B cell (primary cell): ENCODE results near the gene TMEM125. TPM values are rescaled to one million over a fixed set of nuclear protein-coding genes. Genes with fewer than 3 reads are reported as not detected.

Experiments used
- ATAC-seq: fragments of 200-7000 bp; cut with Tn5 transposase; one replicate; pipeline ENCODE4 v1.10.0; 2021; ENCODE audit warnings: low read depth, mild to moderate bottlenecking, moderate number of reproducible peaks, moderate library complexity
- CTCF ChIA-PET: fragments of 350-600 bp; sonication (Branson Sonifier 250); formaldehyde crosslinking; loops from one replicate; lab custom pipeline; 2021; ENCODE audit warnings: antibody characterized with exemption, inconsistent platforms; lab: Charles Lee
- POLR2A ChIA-PET: fragments of 350-600 bp; sonication (Branson Sonifier 250); formaldehyde crosslinking; loops from one replicate; lab custom pipeline; 2021; ENCODE audit warnings: antibody characterized with exemption; lab: Charles Lee
- DNase-seq: peaks from one replicate; pipeline ENCODE4 v3.0.0; 2013
- H2AFZ ChIP-seq: 2 replicates; pipeline ENCODE4 v1.6.1; 2012; ENCODE audit warnings: mild to moderate bottlenecking, low read depth, low read length; ENCODE audit not compliant: insufficient read depth, poor library complexity, severe bottlenecking
- H3K27ac ChIP-seq, 2 donors: 1 replicate in 1 of 2; 2 replicates in 1 of 2; pipeline ENCODE4 v1.5.1; 2012 to 2013; ENCODE audit warnings: low read length in 2 of 2, mild to moderate bottlenecking in 2 of 2, moderate library complexity in 1 of 2
- H3K27me3 ChIP-seq, 4 experiments: fragments of 200-600 bp in 1 of 4; sonication (generic) in 1 of 4; replicated peaks in 1 of 4; 1 replicate in 2 of 4; 2 replicates in 2 of 4; pipeline versions ENCODE4 v1.6.1 to v1.7.0; 2013 to 2016; ENCODE audit warnings: low read length in 3 of 4, mild to moderate bottlenecking in 2 of 4, mixed read lengths in 1 of 4, moderate library complexity in 1 of 4; ENCODE audit not compliant: insufficient read depth in 4 of 4, control insufficient read depth in 3 of 4; ENCODE audit errors: control extremely low read depth in 1 of 4
- H3K36me3 ChIP-seq, 2 experiments: replicated peaks in 1 of 2; 1 replicate in 1 of 2; 2 replicates in 1 of 2; pipeline versions ENCODE4 v1.6.1 to v1.7.1; 2013; ENCODE audit warnings: low read length in 1 of 2; ENCODE audit not compliant: insufficient read depth in 2 of 2, control insufficient read depth in 1 of 2; ENCODE audit errors: control extremely low read depth in 1 of 2, extremely low read depth in 1 of 2
- H3K4me1 ChIP-seq, 2 donors: fragments of 200-600 bp in 1 of 2; sonication (generic) in 1 of 2; 1 replicate in 1 of 2; 2 replicates in 1 of 2; pipeline versions ENCODE4 v1.5.1 to v1.6.1; 2013 to 2017; ENCODE audit warnings: low read length in 2 of 2; ENCODE audit not compliant: control insufficient read depth in 2 of 2, insufficient read depth in 2 of 2
- H3K4me2 ChIP-seq: replicated peaks from 2 replicates; pipeline ENCODE3; 2012; ENCODE audit warnings: mild to moderate bottlenecking, low read depth, low read length; ENCODE audit not compliant: poor library complexity, severe bottlenecking
- H3K4me3 ChIP-seq, 5 experiments: fragments of 200-600 bp in 1 of 5; sonication (generic) in 1 of 5; 1 replicate in 3 of 5; 2 replicates in 2 of 5; pipeline versions ENCODE4 v1.5.1 to v1.7.0; 2011 to 2016; ENCODE audit warnings: low read length in 4 of 5, mild to moderate bottlenecking in 4 of 5, low read depth in 2 of 5, control low read depth in 1 of 5, moderate library complexity in 1 of 5; ENCODE audit not compliant: insufficient read depth in 1 of 5; ENCODE audit errors: control extremely low read depth in 1 of 5, extremely low read depth in 1 of 5
- H3K79me2 ChIP-seq: fragments of 200-600 bp; sonication (generic); one replicate; pipeline ENCODE4 v1.6.0; 2016; ENCODE audit warnings: low read length; ENCODE audit not compliant: control insufficient read depth, insufficient read depth
- H3K9ac ChIP-seq: fragments of 200-600 bp; sonication (generic); 2 replicates; pipeline ENCODE4 v1.6.1; 2017; ENCODE audit warnings: mild to moderate bottlenecking, low read length, moderate library complexity
- H3K9me3 ChIP-seq, 3 donors: one replicate each; pipeline versions ENCODE4 v1.6.1 to v1.7.1; 2013; ENCODE audit warnings: low read length in 2 of 3; ENCODE audit not compliant: control insufficient read depth in 2 of 3, insufficient read depth in 1 of 3; ENCODE audit errors: control extremely low read depth in 1 of 3
- H4K20me1 ChIP-seq: 2 replicates; pipeline ENCODE4 v1.6.0; 2012; ENCODE audit warnings: mild to moderate bottlenecking, low read length; ENCODE audit not compliant: insufficient read depth, control insufficient read depth, poor library complexity, severe bottlenecking
- H3K27ac Mint-ChIP-seq: one replicate; pipeline ENCODE4 v1.8.0; 2021; ENCODE audit warnings: mixed read lengths
- H3K27me3 Mint-ChIP-seq: one replicate; pipeline ENCODE4 v1.8.0; 2021; ENCODE audit warnings: mixed read lengths
- H3K4me1 Mint-ChIP-seq: one replicate; pipeline ENCODE4 v1.8.0; 2021; ENCODE audit warnings: mixed read lengths
- H3K4me3 Mint-ChIP-seq: one replicate; pipeline ENCODE4 v1.8.0; 2021; ENCODE audit warnings: mixed read lengths
- H3K9me3 Mint-ChIP-seq: one replicate; pipeline ENCODE4 v1.8.0; 2022; ENCODE audit warnings: mixed read lengths; ENCODE audit not compliant: insufficient read depth
- EZH2 ChIP-seq: IDR thresholded peaks from 2 replicates; pipeline ENCODE4 v1.6.1; 2012; ENCODE audit warnings: borderline replicate concordance, low read depth, mild to moderate bottlenecking, moderate library complexity, low read length; ENCODE audit not compliant: insufficient read depth, poor library complexity, severe bottlenecking
- WGBS: methylation state at CpG from one replicate; pipeline ENCODE4 v1.1.5; 2013; ENCODE audit warnings: missing lambda C conversion rate; ENCODE audit not compliant: insufficient coverage; 5-methylcytosine and 5-hydroxymethylcytosine counted together
- intact Hi-C: fragments of 100-400 bp; cut with micrococcal nuclease; formaldehyde crosslinking; loops from one replicate; pipeline ENCODE4 v1.10.0; 2022
- polyA plus RNA-seq: library from polyadenylated mRNA; depleted of rRNA; stranded (reverse); fragments of >200 nt; gene quantifications from 2 replicates; pipeline ENCODE4 v1.2.3, GENCODE V29; 2012
- total RNA-seq, 2 donors: library from RNA; stranded (reverse); fragments of 120-200 nt in 1 of 2; gene quantifications; 1 replicate in 1 of 2; 2 replicates in 1 of 2; pipeline versions ENCODE4 v1.2.3 to v1.2.4, GENCODE V29; 2013 to 2022
- TF ChIP-seq, protein P1 (sequence below): fragments of 200-600 bp; IDR thresholded peaks from one replicate; pipeline ENCODE4 v1.8.0; 2022; ENCODE audit warnings: antibody characterized with exemption, mild to moderate bottlenecking

The TMEM125 gene
- total and polyA plus RNA-seq, 2 donors (not counting 1 experiment from before 2014, with no cell fraction given) = not detected

DNA sequence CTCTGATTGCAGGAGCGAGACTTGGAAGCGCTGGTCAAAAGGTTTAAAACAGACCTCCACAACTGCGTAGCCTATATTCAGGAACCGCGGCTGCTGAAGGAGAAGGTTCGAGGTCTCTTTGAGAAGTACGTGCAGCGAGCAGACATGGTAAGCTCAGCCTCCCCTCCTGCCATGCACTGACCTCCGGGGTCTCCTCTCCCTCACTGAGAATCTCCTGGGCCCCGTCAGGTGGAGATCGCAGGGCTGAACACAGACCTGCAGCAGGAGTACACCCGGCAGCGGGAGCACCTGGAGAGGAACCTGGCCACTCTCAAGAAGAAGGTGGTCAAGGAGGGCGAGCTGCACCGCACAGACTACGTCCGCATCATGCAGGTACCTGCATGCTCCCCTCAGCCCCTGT is 35.5 kb upstream of the TMEM125 start:
- intact Hi-C loops = no loop called here
- CTCF ChIA-PET = interaction anchor here (1.3 to 17.5 kb wide), 3 partner anchors 8 to 179 kb away, joined by 3 to 332 read pairs (median 3); no protein-coding TSS in a partner anchor

DNA sequence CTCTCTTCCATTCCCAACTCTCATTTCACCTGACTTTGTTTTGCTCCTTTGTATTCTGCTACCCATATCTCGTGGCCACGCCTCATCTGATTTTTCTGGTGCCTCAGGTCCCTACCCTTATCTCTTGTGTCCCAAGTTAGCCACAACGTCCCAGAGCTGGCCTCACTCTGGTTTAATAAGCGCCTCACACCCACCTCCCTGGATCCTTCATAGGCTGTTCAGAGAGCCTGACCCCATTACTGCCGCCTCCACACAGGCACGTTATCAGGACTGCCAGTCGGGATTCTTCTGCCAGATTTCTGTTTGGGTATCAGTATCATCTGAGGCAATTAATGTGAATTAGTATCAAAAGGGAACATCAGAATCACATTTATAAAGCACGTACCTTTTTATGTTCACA is 34.7 kb upstream of the TMEM125 start:
- Mint-ChIP-seq H3K27me3 (peaks cover 4% of the 10 kb centered on the region), H3K4me1 (peaks cover 27% of the 10 kb centered on the region), H3K9me3 (no peaks in the 10 kb centered on the region), H3K4me3 (no peak overlapping the region), H3K27ac (no peak overlapping the region)
- Histone ChIP-seq H3K79me2 (no peaks in the 10 kb centered on the region), H2AFZ (no peak overlapping the region), H4K20me1 (no peaks in the 10 kb centered on the region), H3K9ac (no peak overlapping the region), H3K4me1 (peaks cover 21 to 24% of the 10 kb centered on the region in 2 donors), H3K27me3 (no peaks in the 10 kb centered on the region), H3K27ac (no peak overlapping the region), H3K36me3 (no peaks in the 10 kb centered on the region), H3K4me2 (no peak overlapping the region), H3K4me3 (no peak overlapping the region), H3K9me3 (no peaks in the 10 kb centered on the region)
- ATAC-seq (no peak), DNase-seq (no peak)
- WGBS = 88% methylated on average over 3 of the region's 8 CpGs
- intact Hi-C loops = no loop called here
- ChIA-PET CTCF (interaction anchor here (1.4 to 17.5 kb wide), 2 partner anchors 9 to 178 kb away, joined by 3 to 332 read pairs; no protein-coding TSS in a partner anchor), POLR2A (no interaction called here)
- TF ChIP-seq, protein P1, sequence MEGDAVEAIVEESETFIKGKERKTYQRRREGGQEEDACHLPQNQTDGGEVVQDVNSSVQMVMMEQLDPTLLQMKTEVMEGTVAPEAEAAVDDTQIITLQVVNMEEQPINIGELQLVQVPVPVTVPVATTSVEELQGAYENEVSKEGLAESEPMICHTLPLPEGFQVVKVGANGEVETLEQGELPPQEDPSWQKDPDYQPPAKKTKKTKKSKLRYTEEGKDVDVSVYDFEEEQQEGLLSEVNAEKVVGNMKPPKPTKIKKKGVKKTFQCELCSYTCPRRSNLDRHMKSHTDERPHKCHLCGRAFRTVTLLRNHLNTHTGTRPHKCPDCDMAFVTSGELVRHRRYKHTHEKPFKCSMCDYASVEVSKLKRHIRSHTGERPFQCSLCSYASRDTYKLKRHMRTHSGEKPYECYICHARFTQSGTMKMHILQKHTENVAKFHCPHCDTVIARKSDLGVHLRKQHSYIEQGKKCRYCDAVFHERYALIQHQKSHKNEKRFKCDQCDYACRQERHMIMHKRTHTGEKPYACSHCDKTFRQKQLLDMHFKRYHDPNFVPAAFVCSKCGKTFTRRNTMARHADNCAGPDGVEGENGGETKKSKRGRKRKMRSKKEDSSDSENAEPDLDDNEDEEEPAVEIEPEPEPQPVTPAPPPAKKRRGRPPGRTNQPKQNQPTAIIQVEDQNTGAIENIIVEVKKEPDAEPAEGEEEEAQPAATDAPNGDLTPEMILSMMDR = no peak
- TF ChIP-seq EZH2 = no peak

More for the DNA sequence above, 35.5 kb upstream of the TMEM125 start:
- H3K9me3 Mint-ChIP-seq = no peaks in the 10 kb centered on the region
- Histone ChIP-seq H3K79me2 (no peaks in the 10 kb centered on the region), H3K9me3 (no peaks in the 10 kb centered on the region), H3K36me3 (no peaks in the 10 kb centered on the region), H4K20me1 (no peaks in the 10 kb centered on the region), H3K27me3 (no peaks in the 10 kb centered on the region), H3K4me3 (no peak overlapping the region), H3K4me2 (no peak overlapping the region), H2AFZ (no peak overlapping the region), H3K9ac (no peak overlapping the region), H3K4me1 (peaks cover 14 to 16% of the 10 kb centered on the region in 2 donors), H3K27ac (no peak overlapping the region)
- H3K4me1 Mint-ChIP-seq = peaks cover 19% of the 10 kb centered on the region
- H3K4me3 Mint-ChIP-seq = no peak overlapping the region
- ATAC-seq = no peak
- H3K27ac Mint-ChIP-seq = no peak overlapping the region
- POLR2A ChIA-PET = no interaction called here
- WGBS = 96% methylated on average over 17 of the region's 17 CpGs
- DNase-seq = no peak
- H3K27me3 Mint-ChIP-seq = peaks cover 4% of the 10 kb centered on the region
- TF ChIP-seq, protein P1 = no peak
- TF ChIP-seq EZH2 = no peak
